ENCODE data around the gene IL22. TPM values are rescaled to one million over a fixed set of nuclear protein-coding genes. Genes with fewer than 3 reads are reported as not detected.

IL22 gene
- total and polyA plus RNA-seq, 2 donors (not counting 1 experiment from before 2014, with no cell fraction given), result not detected

- Mint-ChIP-seq H3K4me3 (no peak overlapping the region), H3K27me3 (no peaks in the 10 kb centered on the region), H3K9me3 (ENCODE audit: insufficient read depth) (no peaks in the 10 kb centered on the region), H3K4me1 (peaks cover 20% of the 10 kb centered on the region), H3K27ac (no peak overlapping the region)
- intact Hi-C loops (cut with micrococcal nuclease), result no loop called here
- Histone ChIP-seq H3K4me3 (ENCODE audit: control extremely low read depth in 1 of 5, extremely low read depth in 1 of 5, insufficient read depth in 1 of 5, low read depth in 2 of 5, low read length in 4 of 5) (no peak overlapping the region), H3K4me2 (replicated peaks; ENCODE audit: low read depth, low read length, poor library complexity, severe bottlenecking) (no peak overlapping the region), H3K9me3 (ENCODE audit: control extremely low read depth in 1 of 3, control insufficient read depth in 2 of 3, insufficient read depth in 1 of 3, low read length in 2 of 3) (no peaks in the 10 kb centered on the region), H2AFZ (ENCODE audit: insufficient read depth, low read depth, low read length, poor library complexity, severe bottlenecking) (no peak overlapping the region), H3K36me3 (replicated peaks in 1 of 2; ENCODE audit: control extremely low read depth in 1 of 2, control insufficient read depth in 1 of 2, extremely low read depth in 1 of 2, insufficient read depth in 2 of 2, low read length in 1 of 2) (no peaks in the 10 kb centered on the region), H3K4me1 (ENCODE audit: control insufficient read depth in 2 of 2, insufficient read depth in 2 of 2, low read length in 2 of 2) (peaks cover 16 to 19% of the 10 kb centered on the region in 2 donors), H3K9ac (ENCODE audit: low read length) (no peak overlapping the region), H4K20me1 (ENCODE audit: control insufficient read depth, insufficient read depth, low read length, poor library complexity, severe bottlenecking) (no peaks in the 10 kb centered on the region), H3K27ac (ENCODE audit: low read length in 2 of 2) (no peak overlapping the region), H3K27me3 (replicated peaks in 1 of 4; ENCODE audit: control extremely low read depth in 1 of 4, control insufficient read depth in 3 of 4, insufficient read depth in 4 of 4, low read length in 3 of 4) (no peaks in the 10 kb centered on the region), H3K79me2 (ENCODE audit: control insufficient read depth, insufficient read depth, low read length) (no peaks in the 10 kb centered on the region)
- WGBS (ENCODE audit: insufficient coverage), result 93% methylated on average over 2 of the region's 5 CpGs
- TF ChIP-seq CTCF (IDR thresholded peaks at IDR 0.05) (no peak), EZH2 (IDR thresholded peaks at IDR 0.05; ENCODE audit: borderline replicate concordance, insufficient read depth, low read depth, low read length, poor library complexity, severe bottlenecking) (no peak)
- ATAC-seq (ENCODE audit: low read depth) (no peak), DNase-seq (no peak)
- ChIA-PET POLR2A (no interaction called here), CTCF (interaction anchor here (4.5 kb wide), 1 partner anchor 10 kb away, joined by 35 read pairs; the partner anchor contains the start of gene IL26)
These were observed 19.9 kb downstream of the IL22 start for GRCh38 chr12:68233498-68233897.

- no peak overlapping the region for H2AFZ ChIP-seq (ENCODE audit: insufficient read depth, low read depth, low read length, poor library complexity, severe bottlenecking)
- H3K4me2 ChIP-seq (replicated peaks; ENCODE audit: low read depth, low read length, poor library complexity, severe bottlenecking), result no peak overlapping the region
- no peaks in the 10 kb centered on the region for H4K20me1 ChIP-seq (ENCODE audit: control insufficient read depth, insufficient read depth, low read length, poor library complexity, severe bottlenecking)
- POLR2A ChIA-PET, result no interaction called here
- H3K27ac ChIP-seq (ENCODE audit: low read length in 2 of 2), result no peak overlapping the region
- no peak overlapping the region for H3K9ac ChIP-seq (ENCODE audit: low read length)
- Mint-ChIP-seq H3K27me3 (no peaks in the 10 kb centered on the region), H3K27ac (no peak overlapping the region), H3K9me3 (ENCODE audit: insufficient read depth) (no peaks in the 10 kb centered on the region), H3K4me1 (peaks cover 8% of the 10 kb centered on the region), H3K4me3 (no peak overlapping the region)
- 83% methylated on average over 1 of the region's 3 CpGs for WGBS (ENCODE audit: insufficient coverage)
- intact Hi-C loops (cut with micrococcal nuclease), result no loop called here
- no peaks in the 10 kb centered on the region for H3K9me3 ChIP-seq (ENCODE audit: control extremely low read depth in 1 of 3, control insufficient read depth in 2 of 3, insufficient read depth in 1 of 3, low read length in 2 of 3)
- H3K36me3 ChIP-seq (replicated peaks in 1 of 2; ENCODE audit: control extremely low read depth in 1 of 2, control insufficient read depth in 1 of 2, extremely low read depth in 1 of 2, insufficient read depth in 2 of 2, low read length in 1 of 2), result no peaks in the 10 kb centered on the region
- TF ChIP-seq CTCF (IDR thresholded peaks at IDR 0.05), result no peak
- no peak for TF ChIP-seq EZH2 (IDR thresholded peaks at IDR 0.05; ENCODE audit: borderline replicate concordance, insufficient read depth, low read depth, low read length, poor library complexity, severe bottlenecking)
- H3K4me1 ChIP-seq (ENCODE audit: control insufficient read depth in 2 of 2, insufficient read depth in 2 of 2, low read length in 2 of 2), result peaks cover 4 to 8% of the 10 kb centered on the region in 2 donors
- ATAC-seq (ENCODE audit: low read depth) (no peak), DNase-seq (no peak)
- no peak overlapping the region for H3K4me3 ChIP-seq (ENCODE audit: control extremely low read depth in 1 of 5, extremely low read depth in 1 of 5, insufficient read depth in 1 of 5, low read depth in 2 of 5, low read length in 4 of 5)
- no peaks in the 10 kb centered on the region for H3K79me2 ChIP-seq (ENCODE audit: control insufficient read depth, insufficient read depth, low read length)
- H3K27me3 ChIP-seq (replicated peaks in 1 of 4; ENCODE audit: control extremely low read depth in 1 of 4, control insufficient read depth in 3 of 4, insufficient read depth in 4 of 4, low read length in 3 of 4), result no peaks in the 10 kb centered on the region
- CTCF ChIA-PET, result interaction anchor here (0.9 to 2.1 kb wide), 3 partner anchors 9 to 81 kb away, joined by 3 to 13 read pairs (median 6); no protein-coding TSS in a partner anchor
These were observed 21.7 kb downstream of the IL22 start for GRCh38 chr12:68231691-68232090.
